GM12865 (cell line): Measurements from ENCODE around the gene CACNA1C.

Experiments
- DNase-seq: peaks from one replicate; pipeline ENCODE4 v3.0.0; 2010; ENCODE audit warnings: low read depth
- H3K4me3 ChIP-seq: 2 replicates; pipeline ENCODE4 v1.5.1; 2011; ENCODE audit warnings: mild to moderate bottlenecking, low read depth, low read length, control low read depth
- TF ChIP-seq, protein P1 (sequence below): IDR thresholded peaks from 2 replicates; pipeline ENCODE4 v1.5.1; 2011; ENCODE audit warnings: low read length, control low read depth, low read depth, inconsistent platforms; ENCODE audit not compliant: insufficient read depth; ENCODE audit errors: missing control alignments

CACNA1C gene

DNA sequence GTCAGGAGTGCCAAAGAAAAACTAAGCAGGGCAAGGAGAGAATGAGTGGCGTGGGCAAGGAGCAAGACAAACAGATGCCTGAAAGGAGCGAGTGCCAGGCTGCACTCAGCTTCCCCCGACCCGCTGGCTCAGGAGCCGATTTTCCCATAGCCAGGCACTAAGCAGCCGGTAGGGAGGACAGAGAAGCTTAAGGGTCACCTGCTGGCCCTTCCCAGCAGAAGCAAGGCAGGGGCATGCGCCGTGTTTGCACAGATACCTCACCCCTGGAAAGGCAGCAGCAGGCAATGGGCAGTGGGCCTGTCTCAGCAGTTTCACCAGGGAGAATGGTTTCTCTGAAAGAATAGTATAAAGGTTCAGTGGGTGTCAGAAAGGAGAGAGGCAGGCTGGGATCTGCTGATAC is 637.1 kb downstream of the CACNA1C start:
- H3K4me3 ChIP-seq = no peak overlapping the region
- TF ChIP-seq, protein P1, sequence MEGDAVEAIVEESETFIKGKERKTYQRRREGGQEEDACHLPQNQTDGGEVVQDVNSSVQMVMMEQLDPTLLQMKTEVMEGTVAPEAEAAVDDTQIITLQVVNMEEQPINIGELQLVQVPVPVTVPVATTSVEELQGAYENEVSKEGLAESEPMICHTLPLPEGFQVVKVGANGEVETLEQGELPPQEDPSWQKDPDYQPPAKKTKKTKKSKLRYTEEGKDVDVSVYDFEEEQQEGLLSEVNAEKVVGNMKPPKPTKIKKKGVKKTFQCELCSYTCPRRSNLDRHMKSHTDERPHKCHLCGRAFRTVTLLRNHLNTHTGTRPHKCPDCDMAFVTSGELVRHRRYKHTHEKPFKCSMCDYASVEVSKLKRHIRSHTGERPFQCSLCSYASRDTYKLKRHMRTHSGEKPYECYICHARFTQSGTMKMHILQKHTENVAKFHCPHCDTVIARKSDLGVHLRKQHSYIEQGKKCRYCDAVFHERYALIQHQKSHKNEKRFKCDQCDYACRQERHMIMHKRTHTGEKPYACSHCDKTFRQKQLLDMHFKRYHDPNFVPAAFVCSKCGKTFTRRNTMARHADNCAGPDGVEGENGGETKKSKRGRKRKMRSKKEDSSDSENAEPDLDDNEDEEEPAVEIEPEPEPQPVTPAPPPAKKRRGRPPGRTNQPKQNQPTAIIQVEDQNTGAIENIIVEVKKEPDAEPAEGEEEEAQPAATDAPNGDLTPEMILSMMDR = no peak
- DNase-seq = no peak

DNA sequence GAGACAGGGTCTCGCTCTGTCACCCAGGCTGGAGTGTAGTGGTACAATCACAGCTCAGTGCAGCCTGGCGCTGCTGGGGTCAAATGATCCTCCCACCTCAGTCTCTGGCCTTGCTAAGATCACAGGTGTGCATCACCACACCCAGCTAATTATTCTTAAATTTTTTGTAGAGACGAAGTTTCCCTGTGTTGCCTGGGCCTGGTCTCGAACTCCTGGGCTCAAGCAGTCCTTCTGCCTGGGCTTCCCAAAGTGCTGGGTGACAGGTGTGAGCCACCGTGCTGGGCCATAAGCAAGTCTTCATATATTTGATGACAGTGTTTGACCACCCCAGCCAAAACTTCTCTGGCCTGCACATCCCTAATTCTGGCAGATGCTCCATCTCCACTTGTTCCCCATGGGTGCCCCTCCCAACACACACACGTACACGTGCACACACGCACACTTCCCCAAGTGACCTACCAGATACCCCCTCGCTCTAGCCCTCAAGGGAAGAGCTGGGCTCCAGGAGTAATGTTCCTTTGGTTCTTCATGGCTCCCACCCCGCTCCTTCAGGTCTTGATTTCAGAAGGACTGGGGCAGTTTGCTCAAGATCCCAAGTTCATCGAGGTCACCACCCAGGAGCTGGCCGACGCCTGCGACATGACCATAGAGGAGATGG is 637.7 kb downstream of the CACNA1C start:
- TF ChIP-seq, protein P1 = no peak
- DNase-seq = no peak
- H3K4me3 ChIP-seq = peak overlapping the region; percentile 17

DNA sequence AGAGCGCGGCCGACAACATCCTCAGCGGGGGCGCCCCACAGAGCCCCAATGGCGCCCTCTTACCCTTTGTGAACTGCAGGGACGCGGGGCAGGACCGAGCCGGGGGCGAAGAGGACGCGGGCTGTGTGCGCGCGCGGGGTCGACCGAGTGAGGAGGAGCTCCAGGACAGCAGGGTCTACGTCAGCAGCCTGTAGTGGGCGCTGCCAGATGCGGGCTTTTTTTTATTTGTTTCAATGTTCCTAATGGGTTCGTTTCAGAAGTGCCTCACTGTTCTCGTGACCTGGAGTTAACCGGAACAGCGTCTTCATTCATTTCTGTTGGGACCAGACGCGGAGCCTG is 638.2 kb downstream of the CACNA1C start:
- TF ChIP-seq, protein P1 = no peak
- peak; percentile 42 for DNase-seq
- peak overlapping the region; percentile 59 for H3K4me3 ChIP-seq

DNA sequence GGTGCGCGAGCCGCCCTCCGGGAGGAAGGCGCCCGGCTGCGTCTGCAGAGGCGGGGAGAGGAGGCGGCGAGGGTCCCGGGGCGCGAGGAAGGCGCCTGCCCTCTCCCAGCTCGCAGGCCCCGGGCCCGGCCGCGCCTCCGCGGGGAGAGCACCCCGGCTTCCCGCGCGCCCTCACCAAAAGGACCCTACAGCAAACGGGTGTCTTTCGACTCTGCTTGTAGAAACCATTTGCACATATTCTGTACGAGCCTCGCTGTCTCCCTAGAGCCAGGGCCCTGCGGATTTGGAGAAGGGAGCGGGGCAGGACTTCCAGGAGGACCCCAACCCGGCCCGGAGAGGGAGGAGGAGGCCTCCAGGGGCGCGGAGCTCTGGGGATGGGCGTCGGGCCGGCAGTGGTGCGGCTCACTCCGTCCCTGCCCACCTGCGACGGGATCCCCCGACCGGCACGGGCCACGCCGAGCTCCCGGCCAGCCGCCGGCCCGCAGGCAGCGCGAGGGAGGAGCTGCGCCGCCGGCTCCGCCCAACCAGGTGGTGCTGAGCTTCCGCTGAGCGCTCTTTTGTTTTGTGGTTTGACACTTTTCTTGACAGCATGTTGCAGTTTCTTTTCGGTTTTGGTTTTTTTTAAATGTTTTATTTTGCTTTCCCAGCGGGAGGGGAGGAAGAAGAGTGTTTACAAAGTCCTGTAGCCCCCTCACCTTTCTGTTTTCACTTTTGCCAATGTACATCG is 638.7 kb downstream of the CACNA1C start:
- DNase-seq = peak; percentile 74

DNA sequence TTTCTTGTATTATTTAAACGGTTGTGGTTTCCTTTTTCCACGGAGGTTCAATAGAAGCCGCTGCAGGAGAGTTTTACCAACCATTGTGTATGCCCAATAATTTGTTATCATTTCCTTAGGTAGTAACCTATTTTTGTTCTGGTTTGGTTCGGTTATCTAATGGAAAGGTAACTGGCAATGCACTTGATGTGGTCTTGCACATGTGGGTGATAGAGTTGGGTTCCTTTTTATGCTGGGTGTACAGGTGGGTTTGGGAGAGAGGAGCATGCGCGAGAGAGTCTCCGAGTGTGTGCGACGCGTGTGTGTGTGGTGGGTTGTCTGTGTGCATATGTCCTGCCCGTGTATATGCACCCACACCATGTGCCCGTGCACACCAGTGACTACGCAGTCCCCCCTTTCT is 639.3 kb downstream of the CACNA1C start:
- peak overlapping the region; percentile 60 for H3K4me3 ChIP-seq
- TF ChIP-seq, protein P1 = no peak
- no peak for DNase-seq

More for the DNA sequence above, 638.7 kb downstream of the CACNA1C start:
- H3K4me3 ChIP-seq = peak overlapping the region; percentile 60
- TF ChIP-seq, protein P1 = no peak

DNA sequence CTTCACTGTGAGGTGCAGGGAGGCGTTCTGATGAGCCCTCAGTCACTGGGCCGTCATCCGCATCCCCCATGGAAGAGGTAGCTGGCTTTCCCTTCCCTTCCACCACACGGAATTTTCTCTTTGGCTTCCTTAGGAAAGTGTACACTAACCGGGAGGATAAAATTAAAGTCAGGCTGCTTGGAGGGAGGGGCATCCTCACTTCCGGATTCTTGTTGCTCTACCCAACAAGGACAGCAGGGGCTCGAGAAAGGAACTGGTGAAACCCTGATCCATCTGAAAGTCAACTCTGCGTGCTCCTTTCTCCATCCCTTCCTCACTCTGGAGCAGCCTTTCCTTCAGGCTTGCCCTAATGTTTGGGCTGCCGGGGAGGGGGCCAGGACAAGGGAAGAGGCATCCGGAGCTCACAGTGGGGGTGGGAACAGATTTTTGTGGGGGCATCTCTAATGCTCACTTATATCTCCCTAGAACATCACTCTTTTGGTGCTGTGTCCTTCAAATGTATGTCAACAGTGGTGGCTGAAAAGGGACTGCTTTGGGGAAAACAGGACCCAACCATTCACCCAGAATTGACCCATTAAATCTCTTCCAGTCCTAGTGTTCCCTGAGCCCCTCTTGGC is 640.6 kb downstream of the CACNA1C start:
- no peak overlapping the region for H3K4me3 ChIP-seq
- TF ChIP-seq, protein P1 = no peak
- no peak for DNase-seq
